SK-N-SH (cell line): ENCODE data around the gene TMEM132D. TPM values are rescaled to one million over a fixed set of nuclear protein-coding genes. Genes with fewer than 3 reads are reported as not detected.

Experiments used
- CTCF ChIA-PET: fragments of 300-600, 350-600 bp; formaldehyde crosslinking; extraction: SDS; loops from one replicate; lab custom pipeline; 2021; lab: Yijun Ruan, JAX
- POLR2A ChIA-PET: fragments of 350-600 bp; sonication (Branson Sonifier 250); formaldehyde crosslinking; extraction: SDS; loops from one replicate; lab custom pipeline; 2020; ENCODE audit warnings: antibody characterized with exemption, inconsistent platforms; lab: Yijun Ruan, JAX
- DNase-seq: peaks from one replicate; pipeline ENCODE4 v3.0.0; 2012
- H2AFZ ChIP-seq: fragments of 200-600 bp; sonication (generic); 2 replicates; pipeline ENCODE4 v1.8.1; 2016; ENCODE audit warnings: antibody characterized with exemption, mild to moderate bottlenecking, low read depth
- H3F3A ChIP-seq: fragments of 200-600 bp; sonication (generic); replicated peaks from 2 replicates; pipeline ENCODE3; 2016; ENCODE audit warnings: antibody characterized with exemption, mild to moderate bottlenecking; ENCODE audit not compliant: insufficient read depth
- H3K27ac ChIP-seq, 2 experiments: fragments of 200-500 bp in 1 of 2; fragments of 200-600 bp in 1 of 2; sonication (Bioruptor generic) in 1 of 2; sonication (generic), shearing (Covaris generic) in 1 of 2; 2 replicates each; pipeline versions ENCODE4 v1.5.1 to v1.6.1; 2014 to 2016; ENCODE audit warnings: low read depth in 2 of 2, inconsistent platforms in 1 of 2, low read length in 1 of 2, mild to moderate bottlenecking in 1 of 2, mixed read lengths in 1 of 2
- H3K27me3 ChIP-seq: fragments of 200-600 bp; sonication (generic), shearing (Covaris generic); 2 replicates; pipeline ENCODE4 v1.6.1; 2016; ENCODE audit warnings: mixed run types; ENCODE audit not compliant: insufficient read depth
- H3K36me3 ChIP-seq, 2 experiments: fragments of 200-500 bp in 1 of 2; fragments of 200-600 bp in 1 of 2; sonication (Bioruptor generic) in 1 of 2; sonication (generic) in 1 of 2; replicated peaks in 1 of 2; 2 replicates each; pipeline versions ENCODE3 to v1.5.1; 2014 to 2016; ENCODE audit warnings: low read length in 1 of 2, mild to moderate bottlenecking in 1 of 2; ENCODE audit not compliant: insufficient read depth in 2 of 2, control insufficient read depth in 1 of 2
- H3K4me1 ChIP-seq, 2 experiments: fragments of 200-500 bp in 1 of 2; fragments of 200-600 bp in 1 of 2; sonication (Bioruptor generic) in 1 of 2; sonication (generic), shearing (Covaris generic) in 1 of 2; 2 replicates each; pipeline versions ENCODE4 v1.5.1 to v1.6.1; 2014 to 2016; ENCODE audit warnings: low read depth in 1 of 2, low read length in 1 of 2, mixed run types in 1 of 2; ENCODE audit not compliant: insufficient read depth in 2 of 2, control insufficient read depth in 1 of 2
- H3K4me2 ChIP-seq: fragments of 200-600 bp; sonication (generic), shearing (Covaris generic); 2 replicates; pipeline ENCODE4 v1.6.1; 2017; ENCODE audit warnings: mixed run types
- H3K4me3 ChIP-seq, 2 experiments: fragments of 200-500 bp in 1 of 2; fragments of 200-600 bp in 1 of 2; sonication (Bioruptor generic) in 1 of 2; sonication (generic), shearing (Covaris generic) in 1 of 2; 2 replicates each; pipeline versions ENCODE4 v1.5.1 to v1.8.1; 2014 to 2016; ENCODE audit warnings: low read depth in 2 of 2, inconsistent platforms in 1 of 2, low read length in 1 of 2, mild to moderate bottlenecking in 1 of 2, mixed read lengths in 1 of 2, moderate library complexity in 1 of 2
- H3K79me2 ChIP-seq: fragments of 200-600 bp; sonication (generic); 2 replicates; pipeline ENCODE4 v1.8.1; 2017; ENCODE audit warnings: mild to moderate bottlenecking; ENCODE audit not compliant: insufficient read depth
- H3K9ac ChIP-seq: fragments of 200-600 bp; sonication (generic); 2 replicates; pipeline ENCODE4 v1.6.1; 2017; ENCODE audit warnings: mixed run types
- H3K9me2 ChIP-seq: fragments of 200-600 bp; sonication (generic); 2 replicates; pipeline ENCODE4 v1.6.1; 2017; ENCODE audit warnings: mixed run types
- H3K9me3 ChIP-seq: fragments of 200-600 bp; sonication (generic); 2 replicates; pipeline ENCODE4 v1.6.1; 2017; ENCODE audit warnings: mixed run types, mild to moderate bottlenecking, moderate library complexity
- H4K20me1 ChIP-seq: fragments of 200-600 bp; sonication (generic); 2 replicates; pipeline ENCODE4 v1.6.1; 2017; ENCODE audit warnings: mild to moderate bottlenecking, mixed run types; ENCODE audit not compliant: insufficient read depth
- ELF1 ChIP-seq: IDR thresholded peaks from 2 replicates; pipeline ENCODE4 v1.4.0; 2012
- EP300 ChIP-seq, 2 experiments: IDR thresholded peaks; 2 replicates each; pipeline versions ENCODE4 v1.4.0 to v1.6.1; 2012; ENCODE audit warnings: borderline replicate concordance in 1 of 2, low read depth in 1 of 2, low read length in 1 of 2
- FOXM1 ChIP-seq: IDR thresholded peaks from 2 replicates; pipeline ENCODE4 v1.4.0; 2012; ENCODE audit warnings: low read depth, mild to moderate bottlenecking
- GABPA ChIP-seq: IDR thresholded peaks from 2 replicates; pipeline ENCODE4 v1.4.0; 2012; ENCODE audit warnings: low read depth, mild to moderate bottlenecking
- JUND ChIP-seq: IDR thresholded peaks from 2 replicates; pipeline ENCODE4 v1.4.0; 2012
- MXI1 ChIP-seq: IDR thresholded peaks from 2 replicates; pipeline ENCODE4 v1.6.1; 2012; ENCODE audit warnings: mild to moderate bottlenecking, low read depth, low read length, improper control_type of control experiment
- NFIC ChIP-seq: IDR thresholded peaks from 2 replicates; pipeline ENCODE4 v1.4.0; 2012; ENCODE audit warnings: borderline replicate concordance
- POLR2AphosphoS5 ChIP-seq: IDR thresholded peaks from 2 replicates; pipeline ENCODE4 v1.6.1; 2012; ENCODE audit warnings: low read depth, low read length
- RCOR1 ChIP-seq: fragments of 150-350 bp; IDR thresholded peaks from 2 replicates; pipeline ENCODE4 v1.6.1; 2017; ENCODE audit warnings: antibody characterized with exemption, low read length
- SMC3 ChIP-seq: IDR thresholded peaks from 2 replicates; pipeline ENCODE4 v1.6.1; 2012; ENCODE audit warnings: low read depth, low read length, improper control_type of control experiment
- TCF12 ChIP-seq: IDR thresholded peaks from 2 replicates; pipeline ENCODE4 v1.4.0; 2012
- USF1 ChIP-seq: IDR thresholded peaks from 2 replicates; pipeline ENCODE4 v1.4.0; 2012; ENCODE audit warnings: low read depth, borderline replicate concordance
- USF2 ChIP-seq: fragments of 150-350 bp; IDR thresholded peaks from 2 replicates; pipeline ENCODE4 v1.6.1; 2017; ENCODE audit warnings: antibody characterized with exemption, low read length, low read depth, borderline replicate concordance
- WGBS: methylation state at CpG from one replicate; pipeline ENCODE4 v1.1.6; 2017; ENCODE audit warnings: low lambda C conversion rate; 5-methylcytosine and 5-hydroxymethylcytosine counted together
- polyA plus RNA-seq, 3 experiments: library from polyadenylated mRNA; depleted of rRNA; stranded (reverse); fragments of >200 nt; gene quantifications; 2 replicates each; pipeline ENCODE4 v1.2.3, GENCODE V29; 2012
- TF ChIP-seq, protein P1 (sequence below): IDR thresholded peaks from 2 replicates; pipeline ENCODE4 v1.4.0; 2012; ENCODE audit warnings: low read depth, borderline replicate concordance
- TF ChIP-seq, protein P2 (sequence below): IDR thresholded peaks from 2 replicates; pipeline ENCODE4; 2012

Gene TMEM132D
- polyA plus RNA-seq, 1 of the 3 experiments (the other 2 are of a cell fraction) = not detected

DNA sequence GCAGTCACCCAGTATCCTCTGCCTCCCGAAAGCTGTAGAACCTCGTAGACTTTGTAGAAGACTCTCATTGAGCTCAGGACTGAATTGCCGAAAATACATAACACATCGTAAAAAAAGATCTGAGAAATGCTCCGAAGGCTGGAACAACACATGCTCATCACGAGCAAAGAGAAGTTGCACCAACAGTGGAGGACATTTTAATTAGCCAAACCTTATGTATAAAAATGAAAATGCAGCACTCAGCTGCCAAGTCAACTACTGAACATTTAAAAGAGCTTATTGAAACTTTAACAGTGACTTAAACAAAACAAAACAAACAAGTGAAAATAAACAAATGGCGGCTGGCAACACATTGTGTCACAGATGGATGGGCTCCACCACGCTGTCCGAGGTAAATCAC, 519.9 kb downstream of the TMEM132D start:
- no peaks in the 10 kb centered on the region for H3K27me3 ChIP-seq
- no peaks in the 10 kb centered on the region for H3K79me2 ChIP-seq
- no peak overlapping the region for H3K4me2 ChIP-seq
- WGBS = 40% methylated on average over 9 of the region's 9 CpGs
- no peak overlapping the region for H3K4me3 ChIP-seq
- H3K9me3 ChIP-seq = 0 out of 2 replicates have a peak, but pooled peaks cover 4% of the 10 kb centered on the region
- TF ChIP-seq JUND (no peak), USF1 (no peak), MXI1 (no peak), SMC3 (no peak), FOXM1 (no peak), NFIC (no peak), USF2 (no peak), ELF1 (no peak), EP300 (IDR thresholded peaks at IDR 0.05; ENCODE audit: borderline replicate concordance in 1 of 2, low read depth in 1 of 2, low read length in 1 of 2) (no peak), RCOR1 (no peak)
- TF ChIP-seq, protein P1, sequence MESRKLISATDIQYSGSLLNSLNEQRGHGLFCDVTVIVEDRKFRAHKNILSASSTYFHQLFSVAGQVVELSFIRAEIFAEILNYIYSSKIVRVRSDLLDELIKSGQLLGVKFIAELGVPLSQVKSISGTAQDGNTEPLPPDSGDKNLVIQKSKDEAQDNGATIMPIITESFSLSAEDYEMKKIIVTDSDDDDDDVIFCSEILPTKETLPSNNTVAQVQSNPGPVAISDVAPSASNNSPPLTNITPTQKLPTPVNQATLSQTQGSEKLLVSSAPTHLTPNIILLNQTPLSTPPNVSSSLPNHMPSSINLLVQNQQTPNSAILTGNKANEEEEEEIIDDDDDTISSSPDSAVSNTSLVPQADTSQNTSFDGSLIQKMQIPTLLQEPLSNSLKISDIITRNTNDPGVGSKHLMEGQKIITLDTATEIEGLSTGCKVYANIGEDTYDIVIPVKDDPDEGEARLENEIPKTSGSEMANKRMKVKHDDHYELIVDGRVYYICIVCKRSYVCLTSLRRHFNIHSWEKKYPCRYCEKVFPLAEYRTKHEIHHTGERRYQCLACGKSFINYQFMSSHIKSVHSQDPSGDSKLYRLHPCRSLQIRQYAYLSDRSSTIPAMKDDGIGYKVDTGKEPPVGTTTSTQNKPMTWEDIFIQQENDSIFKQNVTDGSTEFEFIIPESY = no peak
- no peaks in the 10 kb centered on the region for H3K36me3 ChIP-seq
- ChIA-PET POLR2A (no interaction called here), CTCF (no interaction called here)
- no peak for DNase-seq
- H3F3A ChIP-seq = no peaks in the 10 kb centered on the region
- no peaks in the 10 kb centered on the region for H3K4me1 ChIP-seq
- no peak overlapping the region for H3K9ac ChIP-seq
- H4K20me1 ChIP-seq = no peaks in the 10 kb centered on the region
- H2AFZ ChIP-seq = no peak overlapping the region
- no peaks in the 10 kb centered on the region for H3K9me2 ChIP-seq
- no peak overlapping the region for H3K27ac ChIP-seq

DNA sequence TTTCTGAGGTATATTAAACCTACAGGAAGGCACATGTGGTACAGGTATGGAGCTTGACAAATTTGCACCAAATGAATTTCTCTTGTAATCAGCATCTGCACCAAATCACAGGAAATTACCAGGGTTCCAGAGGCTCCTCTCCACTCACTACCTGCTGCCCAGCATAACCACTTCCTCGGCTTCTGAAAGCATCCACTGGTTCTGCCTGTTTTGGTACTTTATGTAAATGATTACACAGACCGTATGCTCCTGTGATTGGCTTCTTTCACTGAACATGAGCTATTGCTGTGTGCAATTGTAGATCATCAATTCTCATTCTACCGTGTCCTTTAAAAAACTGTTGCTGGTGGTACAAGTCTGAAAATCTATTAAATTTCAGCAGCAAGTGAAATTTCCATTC, 522.1 kb downstream of the TMEM132D start:
- Histone ChIP-seq H3K9me3 (0 out of 2 replicates have a peak, but pooled peaks cover 4% of the 10 kb centered on the region), H4K20me1 (no peaks in the 10 kb centered on the region), H3K79me2 (no peaks in the 10 kb centered on the region), H3K9me2 (no peaks in the 10 kb centered on the region), H2AFZ (no peak overlapping the region), H3K36me3 (no peaks in the 10 kb centered on the region), H3K27me3 (no peaks in the 10 kb centered on the region), H3K4me1 (no peaks in the 10 kb centered on the region), H3K9ac (no peak overlapping the region), H3K4me3 (no peak overlapping the region), H3K27ac (no peak overlapping the region), H3K4me2 (no peak overlapping the region), H3F3A (no peaks in the 10 kb centered on the region)
- CTCF ChIA-PET = no interaction called here
- POLR2A ChIA-PET = no interaction called here
- DNase-seq = no peak
- no peak for TF ChIP-seq USF2
- no peak for TF ChIP-seq POLR2AphosphoS5
- TF ChIP-seq, protein P2, sequence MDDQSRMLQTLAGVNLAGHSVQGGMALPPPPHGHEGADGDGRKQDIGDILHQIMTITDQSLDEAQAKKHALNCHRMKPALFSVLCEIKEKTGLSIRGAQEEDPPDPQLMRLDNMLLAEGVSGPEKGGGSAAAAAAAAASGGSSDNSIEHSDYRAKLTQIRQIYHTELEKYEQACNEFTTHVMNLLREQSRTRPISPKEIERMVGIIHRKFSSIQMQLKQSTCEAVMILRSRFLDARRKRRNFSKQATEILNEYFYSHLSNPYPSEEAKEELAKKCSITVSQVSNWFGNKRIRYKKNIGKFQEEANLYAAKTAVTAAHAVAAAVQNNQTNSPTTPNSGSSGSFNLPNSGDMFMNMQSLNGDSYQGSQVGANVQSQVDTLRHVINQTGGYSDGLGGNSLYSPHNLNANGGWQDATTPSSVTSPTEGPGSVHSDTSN = no peak
- no peak for TF ChIP-seq TCF12
- TF ChIP-seq GABPA = no peak
- TF ChIP-seq JUND = no peak
- TF ChIP-seq ELF1 = no peak
- WGBS = 15% methylated on average over 3 of the region's 3 CpGs
